Measurements from ENCODE around the gene COL21A1.
"Not testable (repeated sequence)": the region's sequence is repeated elsewhere in the genome, so short reads cannot be mapped to it uniquely, and the experiment has no call there.

Gene COL21A1

GRCh38 chr6:56246881-56247653 lies at the start of gene COL21A1:
Gene COL21A1, minus strand, starts transcription at chr6:56247580. Its CDS starts 64,962 bp downstream, at chr6:56182618.
- DNase-seq: no peak

DNA sequence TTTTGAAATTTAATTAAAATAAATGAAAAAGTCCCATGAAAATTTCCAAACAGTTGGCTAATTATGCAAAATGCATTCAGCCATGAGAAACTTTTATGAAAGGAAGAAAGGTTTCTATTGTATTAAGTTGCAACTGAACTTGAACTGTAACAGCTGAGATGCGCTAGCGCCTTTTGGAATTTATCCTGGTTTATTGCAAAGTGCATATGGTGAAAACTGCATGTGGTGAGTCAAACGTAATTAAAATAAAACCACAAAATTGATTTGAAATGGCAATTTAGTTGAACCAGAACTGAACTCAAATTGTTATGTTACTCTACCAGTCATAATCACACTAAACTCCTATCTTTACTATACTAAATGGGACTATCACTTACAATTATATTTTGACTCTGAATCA lies 46.4 kb upstream of the COL21A1 start:
- DNase-seq: no peak

DNA sequence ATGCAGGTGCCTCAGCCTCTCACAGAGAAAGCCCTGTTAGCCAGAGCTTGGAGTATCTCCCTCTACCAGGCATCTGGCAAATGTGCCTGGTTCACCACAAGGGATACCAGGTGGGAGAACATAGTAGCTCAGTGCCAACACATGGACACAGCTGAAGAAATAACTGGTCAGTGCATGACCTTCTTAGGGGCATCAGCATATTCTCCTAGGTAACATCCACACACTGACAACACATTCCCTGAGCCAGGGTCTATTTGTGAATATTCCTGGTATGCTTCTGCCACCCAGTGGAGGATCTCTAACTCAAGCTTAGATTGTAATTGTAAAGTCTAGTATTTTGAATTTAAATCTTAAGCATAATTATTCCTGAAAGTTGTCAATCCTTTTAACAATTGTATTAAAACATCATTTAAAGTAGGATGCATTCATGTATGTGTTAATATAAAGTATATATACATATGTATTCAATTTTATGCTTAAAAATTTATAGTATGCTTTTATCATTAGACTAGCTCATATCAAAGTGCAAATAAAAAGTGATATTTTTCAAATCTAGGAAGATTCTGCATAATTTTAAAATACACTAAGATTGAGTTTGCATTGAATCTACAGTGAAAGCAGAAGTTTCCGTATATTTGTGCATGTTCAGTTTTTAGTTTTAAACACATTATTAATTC lies 45.3 kb upstream of the COL21A1 start:
- no peak for DNase-seq

- DNase-seq: no peak
Observed at GRCh38 chr6:56291302-56291917, 44.0 kb upstream of the COL21A1 start.

GRCh38 chr6:56289721-56290120 lies 42.3 kb upstream of the COL21A1 start:
- no peak for DNase-seq

- DNase-seq: no peak
Observed at GRCh38 chr6:56288347-56288746, 41.0 kb upstream of the COL21A1 start.

DNA sequence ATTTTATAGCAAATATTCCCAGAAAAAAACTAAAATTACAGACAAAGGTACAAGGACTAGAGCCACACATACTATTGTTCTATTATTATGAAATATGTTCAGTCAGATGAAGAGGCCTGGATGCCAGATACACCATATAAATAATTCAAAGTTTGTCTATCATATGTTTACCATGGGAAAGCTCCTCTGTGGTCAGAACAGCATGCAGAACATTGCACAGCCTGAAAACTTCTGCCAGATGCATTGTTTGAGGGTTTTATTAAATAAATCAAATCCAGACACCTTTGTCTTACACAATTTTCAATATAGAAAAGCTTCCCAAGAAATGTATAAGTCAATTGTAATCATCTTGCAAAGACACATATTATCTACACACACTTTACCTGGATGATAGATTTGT lies 35.0 kb upstream of the COL21A1 start:
- DNase-seq: no peak

- no peak for DNase-seq
Observed at GRCh38 chr6:56280126-56280525, 32.7 kb upstream of the COL21A1 start.

DNA sequence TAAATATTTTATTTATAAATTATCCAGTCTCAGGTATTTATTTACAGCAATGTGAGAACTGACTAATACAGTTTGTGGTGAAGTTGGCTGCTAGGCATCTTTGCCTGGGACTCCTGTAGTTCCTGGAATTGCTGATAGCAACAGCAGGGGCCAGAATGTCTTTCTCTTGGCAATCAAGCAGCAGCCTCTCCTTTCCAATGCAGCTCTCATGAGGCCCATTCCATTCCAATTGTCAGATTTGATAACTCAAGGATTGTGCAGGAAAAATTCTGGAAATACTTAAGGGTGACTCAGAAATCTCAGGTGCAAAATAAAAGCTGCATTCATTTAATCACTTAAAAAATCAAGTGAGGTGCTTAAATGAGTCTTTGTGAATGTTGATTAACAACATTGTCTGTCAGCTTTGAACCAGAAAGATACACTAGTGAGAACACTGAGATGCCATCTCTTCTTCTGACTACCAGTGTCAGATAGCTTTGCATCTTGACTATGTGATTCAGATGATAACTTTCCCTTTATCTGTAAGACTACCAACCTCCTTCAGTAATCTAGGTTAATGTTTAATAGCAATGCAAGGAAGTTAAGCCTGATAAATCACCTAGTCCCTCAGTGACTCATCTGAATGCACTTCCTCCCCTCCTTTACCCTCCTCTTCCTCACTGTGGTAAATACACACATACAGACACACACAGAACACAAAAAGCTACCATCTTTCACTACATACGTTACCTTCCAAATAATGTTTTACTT lies 32.1 kb upstream of the COL21A1 start:
- no peak for DNase-seq

GRCh38 chr6:56278171-56278591 lies 30.8 kb upstream of the COL21A1 start:
- DNase-seq: no peak

DNA sequence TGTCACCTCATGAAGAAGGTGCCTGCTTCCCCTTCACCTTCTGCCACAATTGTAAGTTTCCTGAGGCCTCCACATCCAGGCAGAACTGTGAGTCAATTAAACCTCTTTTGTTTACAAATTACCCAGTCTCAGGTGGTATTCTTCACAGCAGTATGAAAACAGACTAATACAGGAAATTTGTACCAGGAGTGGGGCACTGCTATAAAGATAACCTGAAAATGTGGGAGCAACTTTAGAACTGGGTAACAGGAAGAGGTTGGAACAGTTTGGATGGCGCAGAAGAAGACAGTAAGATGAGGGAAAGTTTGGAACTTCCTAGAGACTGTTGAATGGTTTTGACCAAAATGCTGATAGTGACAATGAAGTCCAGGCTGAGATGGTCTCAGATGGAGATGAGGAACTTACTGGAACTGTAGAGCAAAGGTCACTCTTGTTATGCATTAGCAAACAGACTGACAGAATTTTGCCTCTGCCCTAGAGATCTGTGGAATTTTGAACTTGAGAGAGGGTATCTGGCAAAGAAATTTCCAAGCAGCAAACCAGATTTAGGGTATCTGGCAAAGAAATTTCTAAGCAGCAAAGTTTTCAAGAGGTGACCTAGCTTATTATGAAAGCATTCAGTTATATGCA lies 23.5 kb upstream of the COL21A1 start:
- no peak for DNase-seq

GRCh38 chr6:56268266-56268665 lies 20.9 kb upstream of the COL21A1 start:
- no peak for DNase-seq

DNA sequence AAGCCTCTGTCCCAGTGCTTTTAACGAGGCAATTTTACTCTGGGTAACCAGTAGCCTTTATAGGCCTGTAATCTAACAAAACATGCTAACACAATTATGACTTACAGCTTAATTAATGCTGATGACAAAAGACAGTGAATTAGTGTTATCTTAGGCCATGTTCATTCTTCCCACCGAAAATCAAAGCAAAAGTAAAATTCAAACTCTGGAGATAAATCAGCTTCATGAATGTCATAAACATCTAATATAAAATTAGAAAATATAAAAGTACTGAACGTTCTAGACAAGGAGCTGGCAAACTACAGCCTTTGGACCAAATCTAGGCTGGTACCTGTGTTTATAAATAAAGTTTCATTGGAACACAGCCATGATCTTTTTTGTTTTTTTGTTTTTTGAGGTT lies 18.6 kb upstream of the COL21A1 start:
- no peak for DNase-seq

DNA sequence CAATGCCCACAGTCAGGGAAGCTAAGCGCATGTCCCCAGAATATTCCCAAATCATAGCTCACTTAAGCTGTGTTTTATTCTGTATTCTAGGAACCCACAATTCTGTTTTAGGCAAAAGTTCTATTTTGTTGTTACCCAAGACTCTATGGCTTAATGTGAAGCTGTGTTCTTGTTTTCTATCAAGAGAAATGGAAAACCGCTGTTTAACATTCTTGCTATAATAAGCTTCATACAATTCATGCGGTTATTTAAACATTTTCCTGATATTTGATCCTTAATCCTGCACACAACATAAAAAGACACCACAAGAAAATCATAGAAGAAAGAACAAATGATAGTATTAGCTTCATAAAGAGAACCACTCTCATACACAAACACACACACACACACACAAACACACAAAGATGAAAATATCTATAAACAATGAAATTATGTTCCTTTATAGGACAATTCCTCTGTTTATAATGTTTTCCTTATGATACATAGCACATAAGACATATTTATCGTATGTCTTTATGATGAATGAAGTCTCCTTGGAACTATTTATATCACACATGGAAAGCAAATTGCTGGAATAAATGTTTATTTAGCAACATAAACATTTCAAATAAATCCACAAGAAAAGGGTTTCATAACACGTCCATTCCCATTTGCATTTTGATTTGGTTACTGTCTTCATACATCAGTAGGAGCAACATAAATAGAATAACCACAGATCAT lies 16.4 kb upstream of the COL21A1 start:
- no peak for DNase-seq

- DNase-seq: not testable (repeated sequence)
Observed at GRCh38 chr6:56260593-56260992, 13.2 kb upstream of the COL21A1 start.

DNA sequence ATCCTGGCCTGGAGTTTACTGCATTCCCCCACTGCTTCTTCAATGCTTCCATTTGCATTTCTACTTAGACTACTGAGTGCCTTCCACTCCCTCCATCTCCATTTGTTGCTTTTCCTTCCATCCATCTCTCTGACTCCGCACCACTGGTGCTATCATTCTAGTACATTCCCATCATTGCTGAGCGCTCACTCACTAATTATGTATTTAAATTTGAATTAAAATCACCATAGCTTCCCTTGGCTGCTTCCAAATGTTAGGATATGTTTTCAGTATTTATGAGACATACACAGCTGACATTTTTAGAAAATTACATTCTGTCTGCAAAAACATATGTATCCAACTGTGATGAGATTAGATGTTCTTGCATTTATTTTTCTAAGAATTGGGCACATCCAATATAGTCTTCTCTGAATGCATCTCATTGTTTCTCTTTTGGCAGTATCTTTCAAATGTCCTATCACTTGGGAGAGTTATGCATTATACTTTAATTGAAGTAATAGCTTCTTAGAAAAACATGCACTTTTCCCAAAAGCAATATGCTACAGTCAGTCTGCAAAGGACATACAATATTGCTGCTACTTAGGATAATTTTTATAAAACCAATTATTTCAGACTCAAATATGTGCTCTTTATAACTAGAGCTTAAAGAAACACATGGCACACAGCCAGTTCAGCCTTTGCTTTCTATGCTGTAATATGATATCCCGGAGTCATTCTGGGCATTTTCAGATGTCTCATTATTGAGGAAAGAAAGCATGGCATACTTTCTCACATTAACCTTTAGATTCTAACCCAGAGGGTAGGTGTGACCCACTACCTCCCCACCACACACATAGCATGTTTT lies 12.1 kb upstream of the COL21A1 start:
- no peak for DNase-seq

DNA sequence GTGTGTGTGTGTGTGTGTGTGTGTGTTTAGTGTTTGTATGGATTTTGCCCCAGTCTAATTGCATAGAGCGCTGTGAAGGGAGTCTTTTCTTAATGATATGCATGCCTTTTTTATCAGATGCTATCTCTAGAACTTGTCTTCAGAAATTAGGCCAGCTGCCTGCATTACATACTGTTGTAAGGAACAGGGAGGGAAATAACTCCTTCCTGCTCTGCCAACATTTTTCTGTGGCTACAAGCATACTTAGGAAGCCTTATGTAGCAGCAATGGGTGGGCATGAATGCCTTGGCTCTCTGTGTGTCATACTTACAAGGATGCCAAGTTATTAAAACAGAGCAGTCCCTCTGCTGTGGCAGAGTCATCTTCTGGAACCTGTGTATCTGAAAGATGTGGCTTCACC lies 8.0 kb upstream of the COL21A1 start:
- DNase-seq: no peak

DNA sequence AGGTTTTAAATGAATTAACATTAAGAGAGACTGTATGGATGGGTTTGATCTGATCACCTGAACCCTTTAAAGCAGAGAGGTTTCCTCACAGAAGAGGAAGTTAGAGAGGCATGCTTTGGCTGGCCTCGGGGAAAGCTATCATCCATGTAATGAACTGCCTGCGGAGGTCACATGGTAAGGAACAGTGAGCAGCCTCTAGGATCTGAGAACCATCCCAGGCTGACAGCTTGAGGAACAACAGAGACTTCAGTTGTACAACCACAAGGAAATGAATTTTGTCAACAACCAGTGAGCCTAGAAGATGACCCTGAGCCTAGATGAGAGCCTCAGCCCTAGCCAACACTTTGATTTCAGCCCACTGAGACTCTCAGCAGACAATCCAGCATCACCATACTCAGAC lies 2.9 kb upstream of the COL21A1 start:
- DNase-seq: no peak

DNA sequence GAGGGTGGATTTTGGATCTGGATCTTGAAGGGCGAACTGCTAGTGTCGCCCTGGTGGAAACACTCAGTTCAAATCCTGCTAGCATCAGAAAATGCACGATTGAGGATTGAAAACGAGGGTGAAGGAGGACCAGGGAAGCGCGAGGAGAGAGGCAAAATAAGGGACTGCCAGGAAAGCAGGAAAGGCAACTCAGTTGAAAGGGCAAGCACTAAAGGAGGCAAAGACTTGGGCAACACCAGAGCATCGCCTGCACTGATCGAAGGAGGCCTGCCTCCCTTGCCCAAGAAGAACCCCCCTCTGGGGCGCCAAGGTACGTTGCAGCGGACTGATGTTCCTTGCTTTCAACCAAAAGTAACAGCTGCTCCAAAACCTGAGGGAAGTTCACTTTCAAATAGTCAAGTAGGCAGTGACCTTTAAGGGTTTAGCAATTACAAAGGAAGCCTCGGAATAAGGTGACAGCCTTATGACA lies 308 bp upstream of the COL21A1 start:
- no peak for DNase-seq

- DNase-seq: no peak
Observed at GRCh38 chr6:56246541-56246880, 869 bp downstream of the COL21A1 start.

DNA sequence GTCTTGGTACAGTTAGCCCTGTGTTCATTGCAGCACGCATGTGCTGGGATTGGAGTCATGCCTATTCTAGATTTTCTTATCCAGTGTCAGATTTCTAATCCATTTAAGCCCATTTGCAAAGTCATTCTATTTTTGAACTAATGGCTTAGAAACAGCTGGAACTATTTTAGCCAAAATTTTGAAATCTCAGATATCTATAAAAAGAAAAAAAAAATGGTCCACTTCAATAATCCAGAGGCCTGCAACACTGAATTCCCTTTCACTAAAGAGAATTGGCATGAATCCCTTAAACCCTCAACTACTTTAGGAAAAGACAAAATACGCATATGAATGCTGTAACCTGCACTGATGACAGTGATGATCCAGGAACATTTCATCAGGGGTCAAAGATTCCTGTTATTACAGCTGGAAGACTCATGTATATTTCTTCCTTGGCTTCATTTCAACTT lies 1.5 kb downstream of the COL21A1 start:
- DNase-seq: no peak
